ENCODE results near the gene TMEM174.
"Not testable (repeated sequence)": the region's sequence is repeated elsewhere in the genome, so short reads cannot be mapped to it uniquely, and the experiment has no call there.

TMEM174 gene

GRCh38 chr5:73196201-73196600 is 23.2 kb downstream of the TMEM174 start:
- DNase-seq (ENCODE audit: low read depth) = no peak

GRCh38 chr5:73197637-73198257 is 24.8 kb downstream of the TMEM174 start:
- no peak for DNase-seq (ENCODE audit: low read depth)

- no peak for DNase-seq (ENCODE audit: low read depth)
These were observed 26.0 kb downstream of the TMEM174 start for GRCh38 chr5:73198833-73199592.

- no peak for DNase-seq (ENCODE audit: low read depth)
These were observed 26.7 kb downstream of the TMEM174 start for GRCh38 chr5:73199671-73200070.

GRCh38 chr5:73201547-73202513 is 28.8 kb downstream of the TMEM174 start:
- DNase-seq (ENCODE audit: low read depth) = peak; percentile 68

- no peak for DNase-seq (ENCODE audit: low read depth)
These were observed 31.3 kb downstream of the TMEM174 start for GRCh38 chr5:73204332-73204731.

- no peak for DNase-seq (ENCODE audit: low read depth)
These were observed 31.7 kb downstream of the TMEM174 start for GRCh38 chr5:73204733-73205132.

GRCh38 chr5:73205305-73205704 is 32.3 kb downstream of the TMEM174 start:
- no peak for DNase-seq (ENCODE audit: low read depth)

GRCh38 chr5:73207239-73207638 is 34.2 kb downstream of the TMEM174 start:
- not testable (repeated sequence) for DNase-seq (ENCODE audit: low read depth)

GRCh38 chr5:73209075-73209474 is 36.1 kb downstream of the TMEM174 start:
- not testable (repeated sequence) for DNase-seq (ENCODE audit: low read depth)

GRCh38 chr5:73212693-73213092 is 39.7 kb downstream of the TMEM174 start:
- DNase-seq (ENCODE audit: low read depth) = not testable (repeated sequence)

GRCh38 chr5:73213566-73213998 is 40.6 kb downstream of the TMEM174 start:
- DNase-seq (ENCODE audit: low read depth) = no peak

GRCh38 chr5:73214306-73214705 is 41.3 kb downstream of the TMEM174 start:
- DNase-seq (ENCODE audit: low read depth) = no peak

- no peak for DNase-seq (ENCODE audit: low read depth)
These were observed 42.0 kb downstream of the TMEM174 start for GRCh38 chr5:73214996-73215395.

GRCh38 chr5:73215531-73215890 is 42.5 kb downstream of the TMEM174 start:
- DNase-seq (ENCODE audit: low read depth) = no peak

GRCh38 chr5:73215891-73216610 is 43.1 kb downstream of the TMEM174 start:
- DNase-seq (ENCODE audit: low read depth) = peak; percentile 63

GRCh38 chr5:73218552-73219171 is 45.7 kb downstream of the TMEM174 start:
- DNase-seq (ENCODE audit: low read depth) = no peak

GRCh38 chr5:73219336-73219735 is 46.3 kb downstream of the TMEM174 start:
- not testable (repeated sequence) for DNase-seq (ENCODE audit: low read depth)

- DNase-seq (ENCODE audit: low read depth) = no peak
These were observed 48.2 kb downstream of the TMEM174 start for GRCh38 chr5:73221161-73221560.

- DNase-seq (ENCODE audit: low read depth) = no peak
These were observed 48.7 kb downstream of the TMEM174 start for GRCh38 chr5:73221726-73222125.

GRCh38 chr5:73222173-73222572 is 49.2 kb downstream of the TMEM174 start:
- DNase-seq (ENCODE audit: low read depth) = no peak

Measured in activated T-cell treated with anti-CD3 and anti-CD28 coated beads for 48 hours (primary cell).